Hematopoietic multipotent progenitor cell treated with erythropoietin and hydrocortisone succinate and interleukin-3 and kit ligand, for 17 days (in vitro differentiated cells): ENCODE results near the gene DRG2.

Source experiments
- DNase-seq: peaks from one replicate; pipeline ENCODE4 v3.0.0-alpha.2; 2015; ENCODE audit warnings: low spot score

Gene DRG2

GRCh38 chr17:18087610-18088491, at the start of gene DRG2:
DRG2 (plus strand) TSS chr17:18087948; CDS start chr17:18088024, 76 bp downstream.
- peak; percentile 91 for DNase-seq

- DNase-seq: no peak
Observed at GRCh38 chr17:18038149-18038850, 49.4 kb upstream of the DRG2 start.

DNA sequence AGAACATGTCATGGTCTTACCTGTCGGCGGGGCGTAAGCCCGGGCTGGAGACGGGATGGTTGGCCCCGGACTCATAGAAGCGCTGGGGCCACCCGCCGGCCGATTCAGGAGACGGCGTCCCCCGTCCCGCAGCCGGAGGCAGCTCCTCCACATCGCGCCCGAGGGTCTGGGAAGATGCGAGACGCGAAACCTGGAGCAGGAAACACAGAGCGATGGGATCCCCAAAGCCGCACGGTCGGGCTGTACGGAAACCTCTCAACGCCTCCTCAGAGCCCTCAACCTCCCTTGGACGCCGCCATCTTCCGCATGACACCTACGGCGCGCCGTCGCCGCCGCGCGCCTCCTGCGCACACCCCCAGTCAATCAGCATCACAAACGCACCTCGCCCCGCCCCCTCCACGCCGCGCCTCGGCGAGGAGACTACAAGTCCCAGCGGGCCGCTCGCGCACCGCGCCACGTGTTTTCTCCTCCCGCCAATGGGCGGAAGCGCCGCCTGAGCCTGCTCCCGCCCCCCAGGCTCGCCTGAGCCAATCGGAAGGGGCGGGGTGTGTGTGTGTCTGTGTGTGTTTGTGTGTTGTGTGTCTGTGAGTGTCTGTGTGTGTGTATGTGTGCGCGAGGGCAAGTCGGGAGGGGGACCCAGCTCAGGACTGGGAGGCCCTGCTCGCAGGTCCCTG, 48.8 kb upstream of the DRG2 start, which contains the start of the genes ATPAF2 and GID4:
ATPAF2 (minus strand) TSS at position 308 of the 674 bp plus-strand sequence; CDS start at position 153, 155 bp downstream.
GID4 (plus strand) TSS at position 548 of the 674 bp plus-strand sequence; CDS start at position 605, 57 bp downstream.
- DNase-seq: peak; percentile 99

GRCh38 chr17:18039535-18040260, 48.0 kb upstream of the DRG2 start:
- peak; percentile 65 for DNase-seq

GRCh38 chr17:18040261-18040858, 47.4 kb upstream of the DRG2 start:
- DNase-seq: peak; percentile 16

- DNase-seq: peak; percentile 26
Observed at GRCh38 chr17:18041776-18042175, 46.0 kb upstream of the DRG2 start.

GRCh38 chr17:18042983-18043382, 44.8 kb upstream of the DRG2 start:
- DNase-seq: peak; percentile 48

- DNase-seq: peak; percentile 31
Observed at GRCh38 chr17:18043491-18043890, 44.3 kb upstream of the DRG2 start.

- no peak for DNase-seq
Observed at GRCh38 chr17:18044609-18045008, 43.1 kb upstream of the DRG2 start.

GRCh38 chr17:18045691-18046350, 41.9 kb upstream of the DRG2 start:
- DNase-seq: no peak

- DNase-seq: no peak
Observed at GRCh38 chr17:18055597-18055996, 32.2 kb upstream of the DRG2 start.

GRCh38 chr17:18056214-18056613, 31.5 kb upstream of the DRG2 start:
- DNase-seq: no peak

DNA sequence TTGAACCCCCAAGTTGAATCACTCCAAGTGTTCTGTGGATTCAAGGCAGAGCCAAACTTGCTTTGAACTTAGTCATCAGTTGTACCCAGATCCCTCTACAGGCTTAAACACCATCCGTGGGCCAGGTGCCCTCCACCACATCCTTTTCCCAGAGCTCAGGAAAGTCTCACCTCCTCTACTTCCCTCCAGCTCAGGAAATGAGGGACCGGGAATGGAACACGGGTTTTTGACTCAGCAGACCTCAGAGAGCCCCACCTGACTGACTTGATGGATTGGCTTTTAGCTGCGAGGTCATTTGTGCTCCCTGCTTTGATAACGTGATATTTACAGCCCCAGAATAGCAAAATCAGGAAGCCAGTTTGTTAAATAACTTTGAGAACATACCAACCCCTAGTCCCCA, 28.5 kb upstream of the DRG2 start:
- DNase-seq: no peak

GRCh38 chr17:18064053-18064452, 23.7 kb upstream of the DRG2 start:
- DNase-seq: no peak

- no peak for DNase-seq
Observed at GRCh38 chr17:18065546-18065945, 22.2 kb upstream of the DRG2 start.

DNA sequence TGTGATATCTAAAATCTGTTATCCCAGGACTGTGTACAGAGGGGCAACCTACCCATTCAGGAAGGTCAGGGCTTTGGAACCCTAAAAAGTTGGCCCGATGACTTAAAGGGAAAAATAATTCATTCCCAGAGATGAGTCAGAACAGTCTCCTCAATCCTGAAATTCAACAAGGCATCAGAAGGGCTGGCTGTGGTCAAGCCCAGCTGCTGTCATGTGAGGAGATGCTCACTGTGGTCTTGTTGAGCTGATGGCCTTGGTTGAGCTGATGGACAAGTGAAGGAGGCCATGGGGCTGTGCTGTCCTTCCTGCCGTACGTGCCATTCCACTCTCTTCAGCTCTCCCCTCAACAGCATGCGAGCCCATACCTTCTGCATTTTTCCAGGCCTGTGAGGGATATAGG, 20.9 kb upstream of the DRG2 start:
- no peak for DNase-seq

DNA sequence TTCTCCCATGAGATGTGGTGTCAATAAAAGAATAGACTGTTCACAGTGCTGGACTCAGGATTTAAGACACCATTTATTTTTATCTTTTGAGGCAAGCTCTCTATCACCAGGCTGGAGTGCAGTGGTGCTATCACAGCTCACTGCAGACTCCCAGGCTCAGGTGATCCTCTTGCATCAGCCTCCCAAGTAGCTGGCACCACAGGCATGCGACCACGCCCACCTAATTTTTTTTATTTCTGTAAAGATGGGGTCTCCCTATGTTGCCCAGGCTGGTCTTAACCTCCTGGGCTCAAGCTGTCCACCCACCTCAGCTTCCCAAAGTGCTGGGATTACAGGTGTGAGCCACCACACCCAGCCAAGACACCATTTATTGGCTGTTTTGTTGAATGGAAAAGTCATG, 18.6 kb upstream of the DRG2 start:
- DNase-seq: no peak

DNA sequence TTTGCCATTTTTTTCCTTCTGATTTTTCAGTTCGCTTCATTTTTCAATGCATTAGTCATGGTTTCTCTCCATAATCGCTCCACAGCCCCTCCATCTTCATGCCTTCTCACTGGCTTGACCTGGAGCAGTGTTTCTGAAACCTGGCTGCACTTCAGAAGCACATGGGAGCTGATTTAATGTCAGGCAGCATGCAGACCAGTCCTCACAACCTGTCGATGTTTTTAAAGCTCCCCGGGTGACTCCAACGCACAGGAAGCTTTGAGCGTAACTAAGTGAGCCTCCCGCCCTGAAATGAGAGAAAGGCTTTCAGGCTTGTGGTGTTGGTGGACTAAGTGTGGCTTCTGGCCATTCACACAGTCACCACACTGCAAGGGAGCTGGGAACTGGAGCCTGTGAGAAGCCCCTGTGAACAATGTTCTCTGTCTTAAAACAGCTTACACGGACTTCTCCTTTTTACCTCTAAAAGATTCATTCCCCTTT, 16.8 kb upstream of the DRG2 start:
- no peak for DNase-seq

- no peak for DNase-seq
Observed at GRCh38 chr17:18071751-18072150, 16.0 kb upstream of the DRG2 start.

- no peak for DNase-seq
Observed at GRCh38 chr17:18074566-18075272, 13.0 kb upstream of the DRG2 start.
